ENCODE data around the gene CNTNAP2. TPM values are rescaled to one million over a fixed set of nuclear protein-coding genes. Genes with fewer than 3 reads are reported as not detected.

Gene CNTNAP2
- total and polyA plus RNA-seq, 2 of the 8 experiments (the other 6 are each of a cell fraction or from before 2014, with no cell fraction given): 27.9 to 71.0 TPM

DNA sequence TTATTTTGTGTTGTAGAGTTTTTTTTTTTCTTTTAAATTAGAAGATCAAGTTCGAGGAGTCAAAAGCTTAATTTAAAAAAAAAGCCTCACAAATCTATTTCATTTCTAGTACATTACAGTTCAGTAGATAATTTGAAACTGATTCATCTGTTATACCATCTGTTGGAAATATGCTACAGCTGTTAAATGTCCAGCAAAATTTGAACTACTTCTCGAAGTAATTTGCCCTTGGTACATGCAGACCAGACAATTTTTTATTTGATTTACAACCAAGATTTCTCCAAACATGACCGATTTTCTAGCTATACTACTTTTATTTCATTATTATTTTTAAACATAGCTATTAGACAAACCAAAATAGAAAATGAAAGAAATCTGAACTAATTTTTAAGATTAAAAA, 647.9 kb downstream of the CNTNAP2 start (continued):
- TF ChIP-seq PHF8 (conservative IDR thresholded peaks at IDR 0.05; ENCODE audit: low read depth, low read length) (no peak), SP4 (IDR thresholded peaks at IDR 0.05; ENCODE audit: low read length) (no peak), CREB1 (IDR thresholded peaks at IDR 0.05) (no peak)
